Stimulated activated CD4-positive, alpha-beta T cell treated with anti-CD3 and anti-CD28 coated beads, Interleukin-1b, Interleukin-23, amount 100 ng/mL, for 48 hours (primary cell): Measurements from ENCODE around the gene TMA7.

Source experiments
- DNase-seq: peaks from one replicate; pipeline ENCODE4 v3.0.0-alpha.2; 2020

Gene TMA7

DNA sequence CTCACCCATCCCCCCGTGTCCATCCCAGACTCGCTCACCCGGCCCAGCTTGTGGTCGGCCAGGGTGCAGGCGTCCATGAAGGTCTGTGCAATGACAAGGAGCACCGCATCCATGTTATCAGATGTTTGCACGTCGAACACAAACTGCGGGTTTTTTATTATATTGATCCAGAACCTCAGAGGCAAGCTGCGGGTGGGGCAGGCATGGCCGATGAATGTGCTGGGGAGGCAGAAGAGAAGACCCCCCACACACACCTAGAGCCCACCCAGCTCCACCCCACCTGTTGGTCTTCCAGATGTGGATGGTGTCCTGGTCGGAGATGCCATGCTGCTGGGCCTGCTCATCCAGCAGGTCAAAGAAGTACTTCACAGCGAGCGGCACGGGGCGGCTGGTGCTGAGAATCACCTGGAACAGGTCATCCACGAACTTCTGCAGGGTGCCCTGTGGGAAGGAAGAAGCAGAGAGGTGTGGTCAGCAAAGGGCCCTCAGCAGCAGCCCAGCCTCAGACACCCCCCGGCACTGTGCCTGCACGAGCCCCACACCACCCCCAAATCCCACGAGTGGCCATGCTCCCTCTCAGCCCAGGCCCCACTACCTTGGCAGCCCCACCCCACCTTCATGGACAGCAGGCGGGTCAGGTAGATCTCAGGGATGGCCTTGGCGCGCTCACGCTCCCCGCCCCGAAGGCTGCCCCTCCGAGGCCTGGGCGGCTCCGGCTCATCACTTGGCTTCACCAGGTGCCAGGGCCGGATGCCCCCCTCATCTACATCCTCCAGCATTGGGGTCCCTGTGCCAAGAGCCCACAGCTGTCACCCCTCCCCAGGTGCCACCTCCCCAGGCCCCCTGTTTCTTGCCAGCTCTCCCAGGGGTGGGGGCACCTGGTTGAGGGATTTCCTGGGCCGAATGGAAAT, 30.5 kb upstream of the TMA7 start:
- no peak for DNase-seq

- no peak for DNase-seq
Observed at GRCh38 chr3:48410205-48411040, 29.6 kb upstream of the TMA7 start.

DNA sequence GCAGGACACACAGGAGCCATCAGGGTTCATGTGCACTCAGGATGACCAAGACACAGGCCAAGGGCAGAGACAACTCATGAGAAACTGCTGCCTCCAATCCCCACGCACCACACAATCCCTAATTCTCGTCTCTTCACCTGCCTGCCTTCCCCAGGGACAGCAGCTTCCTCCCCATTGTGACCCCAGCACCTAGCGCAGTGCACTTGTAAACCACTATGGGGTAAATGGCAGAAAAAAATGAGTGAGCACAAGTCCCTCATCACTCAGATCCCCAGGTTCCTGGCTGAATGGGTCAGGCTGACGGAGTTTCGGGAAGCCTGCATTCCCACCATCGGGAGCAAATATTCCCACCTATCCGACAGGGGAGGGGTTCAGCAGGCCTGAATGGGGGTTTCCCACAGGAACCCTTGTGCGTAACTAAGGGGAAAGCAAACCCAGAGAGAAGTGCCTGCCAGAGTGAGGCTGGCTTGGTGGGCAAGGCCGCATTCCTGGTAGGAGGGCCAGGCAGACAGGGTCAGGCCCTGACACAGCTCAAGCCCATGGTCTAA, 28.9 kb upstream of the TMA7 start:
- DNase-seq, result no peak

DNA sequence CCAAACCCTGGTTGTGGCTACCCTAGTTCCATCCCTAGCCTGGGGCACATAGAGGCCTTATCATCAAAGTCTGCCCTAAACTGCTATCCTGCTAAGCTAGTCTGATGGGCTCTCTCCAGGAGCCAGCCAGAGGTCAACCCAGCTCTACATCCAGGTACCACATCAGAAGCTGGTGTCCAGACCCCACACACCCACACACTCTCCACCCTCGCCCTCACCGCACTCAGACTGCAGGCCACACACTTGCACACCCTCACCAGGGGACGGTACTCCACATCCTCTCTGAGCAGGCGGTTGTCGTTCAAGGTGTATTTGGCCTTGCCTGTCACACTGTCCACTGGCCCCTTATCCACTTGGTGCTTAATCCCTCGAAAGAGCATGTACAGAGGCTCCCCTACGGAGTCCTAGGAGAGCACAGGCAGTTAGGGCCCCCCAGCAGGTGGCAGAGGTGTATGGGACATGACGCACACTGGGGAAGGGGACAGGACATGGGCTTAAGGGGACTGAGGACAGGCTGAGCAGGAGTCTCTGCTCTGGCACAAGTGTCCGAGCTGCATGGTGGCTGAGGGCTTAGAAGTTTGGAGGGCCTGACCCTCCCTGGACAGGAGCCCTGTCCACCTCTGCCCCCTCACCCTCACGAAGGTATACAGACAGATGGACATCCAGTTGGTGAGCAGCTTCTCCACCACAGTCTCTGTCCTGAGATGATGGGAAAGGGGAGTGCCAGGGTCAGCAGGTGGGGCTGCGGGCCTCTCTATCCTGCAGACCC, 28.3 kb upstream of the TMA7 start:
- DNase-seq, result no peak

GRCh38 chr3:48412375-48413001, 27.6 kb upstream of the TMA7 start:
- no peak for DNase-seq

GRCh38 chr3:48413086-48413485, 27.0 kb upstream of the TMA7 start:
- DNase-seq, result no peak

DNA sequence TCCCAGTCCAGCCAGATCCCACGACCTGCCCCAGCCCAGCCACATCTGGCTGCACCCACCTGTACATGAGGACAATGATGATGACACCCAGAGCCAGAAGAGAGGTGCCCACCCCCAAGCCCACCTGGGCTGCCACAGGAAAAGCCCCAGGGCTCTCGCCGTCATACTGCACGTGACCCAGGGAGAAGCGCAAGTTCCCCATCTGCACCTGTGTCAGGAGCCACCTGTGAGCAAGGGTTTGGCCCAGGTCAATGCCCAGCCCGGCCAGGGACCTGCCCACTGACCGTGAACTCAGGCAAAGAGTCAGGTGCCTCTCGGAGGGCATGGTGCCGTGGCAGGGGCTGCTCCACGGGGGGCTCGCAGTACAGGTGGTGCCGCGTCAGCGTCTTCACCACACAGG, 26.4 kb upstream of the TMA7 start:
- no peak for DNase-seq

- DNase-seq, result no peak
Observed at GRCh38 chr3:48414376-48415250, 25.4 kb upstream of the TMA7 start.

DNA sequence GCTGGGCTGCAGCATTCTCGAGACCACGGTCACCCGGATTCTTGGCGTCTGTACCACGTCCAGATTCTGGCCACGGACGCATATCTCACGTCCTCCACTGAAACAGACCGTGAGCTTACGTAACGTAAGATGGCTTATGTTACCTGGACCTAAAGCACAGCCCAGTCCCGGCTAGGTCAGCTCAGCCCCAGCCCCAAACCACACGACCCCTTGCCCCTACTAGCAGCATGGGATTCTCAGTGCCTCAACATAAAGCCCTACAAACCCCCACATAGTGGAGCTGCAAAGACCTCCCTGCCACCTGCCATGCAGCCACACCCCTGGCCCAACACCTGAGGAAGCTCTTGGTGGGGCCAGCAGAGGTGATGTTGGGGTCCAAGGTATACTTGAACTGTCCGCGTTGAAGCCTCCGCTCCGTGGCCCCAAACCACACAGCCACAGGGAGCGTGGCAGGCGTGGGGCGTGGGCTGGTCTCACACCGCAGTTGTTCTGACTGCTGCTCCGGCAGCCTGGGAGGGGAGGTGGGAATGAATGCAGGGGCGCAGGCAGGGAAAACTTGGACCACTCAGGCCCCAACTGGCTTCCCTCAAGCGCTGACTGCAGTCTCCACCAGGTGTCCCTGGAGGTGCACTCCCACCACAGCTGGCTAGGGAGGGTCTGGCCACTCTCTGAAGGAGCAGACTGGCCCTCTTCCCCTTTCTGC, 24.7 kb upstream of the TMA7 start:
- DNase-seq, result no peak

GRCh38 chr3:48416091-48416505, 24.0 kb upstream of the TMA7 start:
- no peak for DNase-seq

GRCh38 chr3:48416546-48416945, 23.5 kb upstream of the TMA7 start:
- DNase-seq, result no peak

- DNase-seq, result no peak
Observed at GRCh38 chr3:48417529-48418108, 22.4 kb upstream of the TMA7 start.

- no peak for DNase-seq
Observed at GRCh38 chr3:48418140-48418539, 21.9 kb upstream of the TMA7 start.

DNA sequence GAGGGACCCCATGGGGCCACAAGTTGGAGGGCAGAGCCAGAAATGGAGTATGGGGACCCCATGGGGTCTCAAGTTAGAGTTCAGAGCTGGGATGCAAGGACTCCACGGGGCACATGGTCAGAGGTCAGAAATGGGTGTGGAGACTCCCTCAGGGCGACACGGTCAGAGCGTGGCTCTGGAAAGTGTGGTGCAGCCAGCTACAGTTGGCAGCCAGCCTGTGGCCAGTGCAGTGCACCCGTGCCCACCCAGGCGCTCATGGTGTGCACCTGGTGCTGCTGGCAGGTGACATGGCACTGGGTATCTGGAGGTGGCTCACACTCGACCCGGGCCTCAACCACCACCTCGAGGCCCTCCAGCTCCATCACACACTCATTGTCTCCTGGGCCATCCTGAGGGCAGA, 21.4 kb upstream of the TMA7 start:
- no peak for DNase-seq

- no peak for DNase-seq
Observed at GRCh38 chr3:48419149-48419548, 20.9 kb upstream of the TMA7 start.

- DNase-seq, result no peak
Observed at GRCh38 chr3:48419597-48419996, 20.5 kb upstream of the TMA7 start.

DNA sequence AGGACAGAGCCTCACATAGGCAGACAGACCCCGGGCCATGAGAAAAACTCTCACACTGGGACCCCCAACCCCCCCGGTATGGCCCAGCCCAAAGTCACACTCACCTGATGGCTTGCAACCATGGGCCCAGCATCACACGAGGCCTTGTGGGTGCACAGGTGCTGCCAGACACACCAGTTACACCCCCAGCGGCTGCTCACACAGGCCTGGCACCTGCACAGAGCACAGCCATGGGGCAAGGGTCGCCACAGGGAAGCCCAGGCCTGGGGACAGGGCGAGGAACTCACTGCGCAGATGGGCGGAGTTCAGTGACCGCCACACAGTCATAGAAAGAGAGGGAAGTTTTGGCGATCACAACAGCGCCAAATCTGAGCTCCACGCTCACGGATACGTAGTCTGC, 19.5 kb upstream of the TMA7 start:
- no peak for DNase-seq

DNA sequence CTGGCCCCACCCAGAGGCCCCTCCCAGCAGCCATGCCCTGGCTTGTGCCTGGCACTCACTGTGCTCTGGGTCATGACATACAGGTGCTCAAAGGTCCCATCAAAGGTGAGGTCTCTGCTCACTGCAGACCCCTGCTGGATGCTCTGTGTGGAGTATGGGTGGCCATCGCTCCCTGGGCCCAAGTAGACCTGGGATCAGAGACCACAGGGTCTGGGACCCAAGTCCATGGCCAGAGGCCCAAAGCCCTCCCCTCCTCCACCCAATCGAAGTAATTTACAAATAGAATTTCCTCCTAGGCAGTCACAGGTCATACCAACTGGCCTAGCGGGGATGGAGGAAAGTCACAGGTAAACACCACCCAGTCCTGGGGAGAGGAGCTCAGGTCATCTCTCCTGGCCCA, 17.8 kb upstream of the TMA7 start:
- no peak for DNase-seq

- no peak for DNase-seq
Observed at GRCh38 chr3:48422681-48423080, 17.4 kb upstream of the TMA7 start.

- DNase-seq, result no peak
Observed at GRCh38 chr3:48423241-48423882, 16.7 kb upstream of the TMA7 start.
